GM21381 (cell line): ENCODE data around the gene GH1.

ENCODE experiments used
- ATAC-seq: cut with Tn5 transposase; IDR thresholded peaks from one replicate; pipeline ENCODE4 v1.9.1; 2021; ENCODE audit warnings: mild to moderate bottlenecking, moderate library complexity; ENCODE audit not compliant: unreplicated experiment

Gene GH1

GRCh38 chr17:63945784-63946439 is 27.3 kb upstream of the GH1 start:
- peak; percentile 28 for ATAC-seq

GRCh38 chr17:63944736-63945499 is 26.3 kb upstream of the GH1 start:
- no peak for ATAC-seq

GRCh38 chr17:63943745-63944144 is 25.1 kb upstream of the GH1 start:
- ATAC-seq: no peak

GRCh38 chr17:63942309-63942985 is 23.8 kb upstream of the GH1 start:
- ATAC-seq: no peak

GRCh38 chr17:63941751-63942150 is 23.1 kb upstream of the GH1 start:
- ATAC-seq: no peak

GRCh38 chr17:63941162-63941561 is 22.5 kb upstream of the GH1 start:
- no peak for ATAC-seq

- no peak for ATAC-seq
These were observed 21.9 kb upstream of the GH1 start for GRCh38 chr17:63940584-63940983.

- ATAC-seq: no peak
These were observed 21.2 kb upstream of the GH1 start for GRCh38 chr17:63939884-63940283.

GRCh38 chr17:63939401-63939800 is 20.8 kb upstream of the GH1 start:
- ATAC-seq: no peak

GRCh38 chr17:63937920-63938319 is 19.3 kb upstream of the GH1 start:
- no peak for ATAC-seq

- no peak for ATAC-seq
These were observed 18.7 kb upstream of the GH1 start for GRCh38 chr17:63937319-63937718.

GRCh38 chr17:63934183-63935112 is 15.8 kb upstream of the GH1 start:
- no peak for ATAC-seq

GRCh38 chr17:63933598-63933997 is 15.0 kb upstream of the GH1 start:
- no peak for ATAC-seq

- ATAC-seq: no peak
These were observed 14.1 kb upstream of the GH1 start for GRCh38 chr17:63932721-63933120.

- peak; percentile 74 for ATAC-seq
These were observed 13.4 kb upstream of the GH1 start, which contains the start of gene CD79B for GRCh38 chr17:63931981-63932561. TSS of gene CD79B (minus strand) at chr17:63932331. CDS start at chr17:63932261, 70 bp downstream.

- ATAC-seq: peak; percentile 41
These were observed 12.4 kb upstream of the GH1 start for GRCh38 chr17:63930951-63931575.

GRCh38 chr17:63929860-63930766 is 11.5 kb upstream of the GH1 start:
- ATAC-seq: no peak

GRCh38 chr17:63928966-63929695 is 10.5 kb upstream of the GH1 start:
- ATAC-seq: no peak
